ENCODE data around the gene CELF2.

CELF2 gene

DNA sequence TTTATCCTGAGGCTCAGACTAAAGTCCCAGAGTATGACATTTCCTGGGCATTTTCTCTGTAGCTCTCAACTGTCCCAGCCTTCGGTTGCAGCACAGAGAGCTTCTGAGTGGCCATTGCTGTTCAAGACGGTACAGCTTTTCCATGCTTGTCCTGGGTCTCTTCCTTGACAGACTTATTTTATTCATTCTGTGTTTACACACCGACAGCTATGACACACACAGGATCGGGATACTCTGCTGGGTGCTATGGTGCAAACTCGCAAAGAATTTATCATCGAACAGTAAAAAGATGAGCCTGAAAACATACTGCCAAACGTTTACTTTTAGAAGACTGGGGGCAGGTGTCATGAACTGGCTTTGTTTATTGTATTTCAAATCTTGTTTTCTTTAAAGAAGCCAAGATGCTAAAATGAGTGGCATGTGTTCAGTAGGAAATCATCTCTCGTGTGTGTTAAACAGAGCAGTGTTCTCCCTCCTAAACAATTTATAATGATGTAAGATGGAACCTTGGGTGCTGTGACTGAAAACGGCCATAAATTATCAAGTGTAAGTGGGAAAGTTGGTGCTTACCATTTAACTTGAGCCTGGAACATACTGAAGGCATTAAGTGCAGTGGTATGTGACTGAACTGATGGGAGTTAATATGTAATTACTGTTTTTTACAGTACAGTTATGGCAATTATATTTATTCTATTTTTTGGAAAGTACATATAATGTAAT lies 120.8 kb downstream of the CELF2 start:
- TF ChIP-seq SNAI2 (CRISPR knock-in tag; IDR thresholded peaks at IDR 0.05), result no peak
- no peak for TF ChIP-seq ZFP30 (CRISPR knock-in tag; IDR thresholded peaks at IDR 0.05)
- TF ChIP-seq, protein P1, sequence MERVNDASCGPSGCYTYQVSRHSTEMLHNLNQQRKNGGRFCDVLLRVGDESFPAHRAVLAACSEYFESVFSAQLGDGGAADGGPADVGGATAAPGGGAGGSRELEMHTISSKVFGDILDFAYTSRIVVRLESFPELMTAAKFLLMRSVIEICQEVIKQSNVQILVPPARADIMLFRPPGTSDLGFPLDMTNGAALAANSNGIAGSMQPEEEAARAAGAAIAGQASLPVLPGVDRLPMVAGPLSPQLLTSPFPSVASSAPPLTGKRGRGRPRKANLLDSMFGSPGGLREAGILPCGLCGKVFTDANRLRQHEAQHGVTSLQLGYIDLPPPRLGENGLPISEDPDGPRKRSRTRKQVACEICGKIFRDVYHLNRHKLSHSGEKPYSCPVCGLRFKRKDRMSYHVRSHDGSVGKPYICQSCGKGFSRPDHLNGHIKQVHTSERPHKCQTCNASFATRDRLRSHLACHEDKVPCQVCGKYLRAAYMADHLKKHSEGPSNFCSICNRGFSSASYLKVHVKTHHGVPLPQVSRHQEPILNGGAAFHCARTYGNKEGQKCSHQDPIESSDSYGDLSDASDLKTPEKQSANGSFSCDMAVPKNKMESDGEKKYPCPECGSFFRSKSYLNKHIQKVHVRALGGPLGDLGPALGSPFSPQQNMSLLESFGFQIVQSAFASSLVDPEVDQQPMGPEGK (CRISPR knock-in tag; IDR thresholded peaks at IDR 0.05; ENCODE audit: borderline replicate concordance), result no peak
- TF ChIP-seq, protein P2, sequence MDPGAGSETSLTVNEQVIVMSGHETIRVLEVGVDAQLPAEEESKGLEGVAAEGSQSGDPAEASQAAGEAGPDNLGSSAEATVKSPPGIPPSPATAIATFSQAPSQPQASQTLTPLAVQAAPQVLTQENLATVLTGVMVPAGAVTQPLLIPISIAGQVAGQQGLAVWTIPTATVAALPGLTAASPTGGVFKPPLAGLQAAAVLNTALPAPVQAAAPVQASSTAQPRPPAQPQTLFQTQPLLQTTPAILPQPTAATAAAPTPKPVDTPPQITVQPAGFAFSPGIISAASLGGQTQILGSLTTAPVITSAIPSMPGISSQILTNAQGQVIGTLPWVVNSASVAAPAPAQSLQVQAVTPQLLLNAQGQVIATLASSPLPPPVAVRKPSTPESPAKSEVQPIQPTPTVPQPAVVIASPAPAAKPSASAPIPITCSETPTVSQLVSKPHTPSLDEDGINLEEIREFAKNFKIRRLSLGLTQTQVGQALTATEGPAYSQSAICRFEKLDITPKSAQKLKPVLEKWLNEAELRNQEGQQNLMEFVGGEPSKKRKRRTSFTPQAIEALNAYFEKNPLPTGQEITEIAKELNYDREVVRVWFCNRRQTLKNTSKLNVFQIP (CRISPR knock-in tag; IDR thresholded peaks at IDR 0.05; ENCODE audit: borderline replicate concordance, low read depth), result no peak
- no peak for TF ChIP-seq RARB (CRISPR knock-in tag; IDR thresholded peaks at IDR 0.05)
- no peak for ATAC-seq

DNA sequence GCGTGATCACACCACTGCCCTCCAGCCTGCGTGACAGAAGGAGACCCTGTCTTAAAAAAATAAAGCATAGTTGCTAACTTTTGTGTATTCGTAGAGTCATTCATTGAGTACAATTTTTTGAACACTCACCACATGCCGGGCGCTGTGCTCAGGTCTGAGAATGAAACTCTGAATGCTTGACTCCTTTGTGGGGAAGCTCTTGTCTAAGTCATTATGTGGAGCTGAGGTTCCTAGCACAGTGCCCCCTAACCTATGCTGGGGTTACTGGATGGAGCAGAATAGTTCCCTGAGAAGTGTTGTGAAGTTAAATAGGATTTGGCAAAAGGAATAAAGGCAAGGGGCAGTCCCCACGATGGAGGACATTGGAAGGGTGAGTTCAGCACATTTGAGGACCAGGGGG lies 123.3 kb downstream of the CELF2 start:
- no peak for ATAC-seq

DNA sequence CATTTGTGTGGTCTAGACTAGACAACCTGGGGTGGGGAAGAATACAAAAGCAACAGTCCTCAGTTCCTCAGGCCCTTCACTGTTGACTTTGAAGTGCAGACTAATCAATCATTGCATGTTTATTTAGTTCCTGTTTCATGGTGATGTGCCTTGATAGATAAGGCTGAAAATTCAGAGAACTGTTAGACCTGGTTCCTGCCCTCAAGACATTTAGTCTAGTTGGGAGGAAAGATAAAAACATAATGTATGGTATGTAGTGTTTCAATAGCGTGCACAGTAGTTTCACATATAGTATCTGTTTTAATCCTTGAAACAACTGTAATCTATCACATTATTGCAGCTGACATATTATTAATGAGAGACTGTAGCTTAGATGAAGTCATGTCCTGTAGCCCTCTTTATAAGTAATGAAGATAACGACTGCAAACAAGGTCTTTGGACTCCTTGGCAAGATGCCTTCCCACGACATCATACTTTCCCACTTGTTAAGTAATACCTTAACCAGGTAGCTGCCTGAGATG lies 124.0 kb downstream of the CELF2 start:
- ATAC-seq, result no peak
- TF ChIP-seq PPARA (CRISPR knock-in tag; IDR thresholded peaks at IDR 0.05; ENCODE audit: borderline replicate concordance), result no peak
- TF ChIP-seq ESRRG (CRISPR knock-in tag; IDR thresholded peaks at IDR 0.05), result no peak
- no peak for TF ChIP-seq ZFP3 (CRISPR knock-in tag; IDR thresholded peaks at IDR 0.05)
- no peak for TF ChIP-seq OSR1 (CRISPR knock-in tag; IDR thresholded peaks at IDR 0.05)
- TF ChIP-seq SNAI2 (CRISPR knock-in tag; IDR thresholded peaks at IDR 0.05), result no peak
- TF ChIP-seq TOX (CRISPR knock-in tag; IDR thresholded peaks at IDR 0.05; ENCODE audit: borderline replicate concordance), result no peak
- no peak for TF ChIP-seq ISL1 (CRISPR knock-in tag; IDR thresholded peaks at IDR 0.05)
- TF ChIP-seq, protein P1 (CRISPR knock-in tag; IDR thresholded peaks at IDR 0.05; ENCODE audit: borderline replicate concordance), result no peak
- TF ChIP-seq, protein P3, sequence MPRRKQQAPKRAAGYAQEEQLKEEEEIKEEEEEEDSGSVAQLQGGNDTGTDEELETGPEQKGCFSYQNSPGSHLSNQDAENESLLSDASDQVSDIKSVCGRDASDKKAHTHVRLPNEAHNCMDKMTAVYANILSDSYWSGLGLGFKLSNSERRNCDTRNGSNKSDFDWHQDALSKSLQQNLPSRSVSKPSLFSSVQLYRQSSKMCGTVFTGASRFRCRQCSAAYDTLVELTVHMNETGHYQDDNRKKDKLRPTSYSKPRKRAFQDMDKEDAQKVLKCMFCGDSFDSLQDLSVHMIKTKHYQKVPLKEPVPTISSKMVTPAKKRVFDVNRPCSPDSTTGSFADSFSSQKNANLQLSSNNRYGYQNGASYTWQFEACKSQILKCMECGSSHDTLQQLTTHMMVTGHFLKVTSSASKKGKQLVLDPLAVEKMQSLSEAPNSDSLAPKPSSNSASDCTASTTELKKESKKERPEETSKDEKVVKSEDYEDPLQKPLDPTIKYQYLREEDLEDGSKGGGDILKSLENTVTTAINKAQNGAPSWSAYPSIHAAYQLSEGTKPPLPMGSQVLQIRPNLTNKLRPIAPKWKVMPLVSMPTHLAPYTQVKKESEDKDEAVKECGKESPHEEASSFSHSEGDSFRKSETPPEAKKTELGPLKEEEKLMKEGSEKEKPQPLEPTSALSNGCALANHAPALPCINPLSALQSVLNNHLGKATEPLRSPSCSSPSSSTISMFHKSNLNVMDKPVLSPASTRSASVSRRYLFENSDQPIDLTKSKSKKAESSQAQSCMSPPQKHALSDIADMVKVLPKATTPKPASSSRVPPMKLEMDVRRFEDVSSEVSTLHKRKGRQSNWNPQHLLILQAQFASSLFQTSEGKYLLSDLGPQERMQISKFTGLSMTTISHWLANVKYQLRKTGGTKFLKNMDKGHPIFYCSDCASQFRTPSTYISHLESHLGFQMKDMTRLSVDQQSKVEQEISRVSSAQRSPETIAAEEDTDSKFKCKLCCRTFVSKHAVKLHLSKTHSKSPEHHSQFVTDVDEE (CRISPR knock-in tag; IDR thresholded peaks at IDR 0.05), result no peak

More for the DNA sequence above, 123.3 kb downstream of the CELF2 start:
- no peak for TF ChIP-seq CSDC2 (CRISPR knock-in tag; IDR thresholded peaks at IDR 0.05)
- no peak for TF ChIP-seq ZFP3 (CRISPR knock-in tag; IDR thresholded peaks at IDR 0.05)
- TF ChIP-seq, protein P2 (CRISPR knock-in tag; IDR thresholded peaks at IDR 0.05; ENCODE audit: borderline replicate concordance, low read depth), result no peak

DNA sequence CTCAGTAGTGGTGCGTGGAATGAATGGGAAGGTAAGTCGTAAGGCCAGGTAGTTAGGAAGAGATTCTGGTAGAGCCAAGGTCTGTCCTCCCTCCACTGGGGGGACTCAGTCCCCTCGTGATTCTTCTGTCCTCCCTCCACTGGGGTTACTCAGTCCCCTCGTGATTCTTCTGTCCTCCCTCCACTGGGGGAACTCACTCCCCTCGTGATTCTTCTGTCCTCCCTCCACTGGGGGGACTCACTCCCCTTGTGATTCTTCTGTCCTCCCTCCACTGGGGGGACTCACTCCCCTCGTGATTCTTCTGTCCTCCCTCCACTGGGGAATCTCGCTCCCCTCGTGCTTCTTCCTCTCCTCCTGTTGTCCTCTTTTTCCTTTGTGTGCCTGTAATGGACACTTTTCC lies 125.1 kb downstream of the CELF2 start:
- ATAC-seq, result no peak
- TF ChIP-seq ZC3H10 (CRISPR knock-in tag; IDR thresholded peaks at IDR 0.05) (no peak), ISL1 (CRISPR knock-in tag; IDR thresholded peaks at IDR 0.05) (no peak), RARB (CRISPR knock-in tag; IDR thresholded peaks at IDR 0.05) (no peak), ARNTL (CRISPR knock-in tag; IDR thresholded peaks at IDR 0.05; ENCODE audit: borderline replicate concordance, low read depth) (no peak), ZFP3 (CRISPR knock-in tag; IDR thresholded peaks at IDR 0.05) (no peak), ZNF8 (CRISPR knock-in tag; IDR thresholded peaks at IDR 0.05) (no peak), CSDC2 (CRISPR knock-in tag; IDR thresholded peaks at IDR 0.05) (no peak)
- TF ChIP-seq, protein P4, sequence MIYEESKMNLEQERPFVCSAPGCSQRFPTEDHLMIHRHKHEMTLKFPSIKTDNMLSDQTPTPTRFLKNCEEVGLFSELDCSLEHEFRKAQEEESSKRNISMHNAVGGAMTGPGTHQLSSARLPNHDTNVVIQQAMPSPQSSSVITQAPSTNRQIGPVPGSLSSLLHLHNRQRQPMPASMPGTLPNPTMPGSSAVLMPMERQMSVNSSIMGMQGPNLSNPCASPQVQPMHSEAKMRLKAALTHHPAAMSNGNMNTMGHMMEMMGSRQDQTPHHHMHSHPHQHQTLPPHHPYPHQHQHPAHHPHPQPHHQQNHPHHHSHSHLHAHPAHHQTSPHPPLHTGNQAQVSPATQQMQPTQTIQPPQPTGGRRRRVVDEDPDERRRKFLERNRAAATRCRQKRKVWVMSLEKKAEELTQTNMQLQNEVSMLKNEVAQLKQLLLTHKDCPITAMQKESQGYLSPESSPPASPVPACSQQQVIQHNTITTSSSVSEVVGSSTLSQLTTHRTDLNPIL (CRISPR knock-in tag; IDR thresholded peaks at IDR 0.05; ENCODE audit: low read depth), result no peak
- TF ChIP-seq, protein P1 (CRISPR knock-in tag; IDR thresholded peaks at IDR 0.05; ENCODE audit: borderline replicate concordance), result no peak
- TF ChIP-seq, protein P3 (CRISPR knock-in tag; IDR thresholded peaks at IDR 0.05), result no peak

Measured in SK-N-SH treated with all-trans-retinoic acid at 6 μM for 48 hours (cell line).